ENCODE data around the gene RAB11FIP4. TPM values are rescaled to one million over a fixed set of nuclear protein-coding genes. Genes with fewer than 3 reads are reported as not detected.
A peak's percentile ranks its signal among the peaks of the same experiment; 100 is the strongest.

Gene RAB11FIP4
- total and polyA plus RNA-seq, 2 of the 13 experiments (the other 11 are each of a cell fraction or from before 2014, with no cell fraction given), result 28.0 to 89.3 TPM

GRCh38 chr17:31561469-31562375 lies 170.2 kb downstream of the RAB11FIP4 start (continued):
- TF ChIP-seq, protein P1, sequence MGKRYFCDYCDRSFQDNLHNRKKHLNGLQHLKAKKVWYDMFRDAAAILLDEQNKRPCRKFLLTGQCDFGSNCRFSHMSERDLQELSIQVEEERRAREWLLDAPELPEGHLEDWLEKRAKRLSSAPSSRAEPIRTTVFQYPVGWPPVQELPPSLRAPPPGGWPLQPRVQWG (CRISPR knock-in tag; IDR thresholded peaks at IDR 0.05; ENCODE audit: borderline replicate concordance, low read depth), result no peak
- TF ChIP-seq LCORL (IDR thresholded peaks at IDR 0.05) (no peak), LCORL (CRISPR knock-in tag; IDR thresholded peaks at IDR 0.05) (no peak), ZNF660 (CRISPR knock-in tag; IDR thresholded peaks at IDR 0.05; ENCODE audit: borderline replicate concordance, low read depth) (no peak), KMT2B (CRISPR knock-in tag; IDR thresholded peaks at IDR 0.05) (no peak), ZNF724P (CRISPR knock-in tag; IDR thresholded peaks at IDR 0.05; ENCODE audit: borderline replicate concordance) (no peak), JUND (CRISPR knock-in tag; IDR thresholded peaks at IDR 0.05) (no peak), ZBTB39 (CRISPR knock-in tag; IDR thresholded peaks at IDR 0.05) (no peak), ZNF263 (CRISPR knock-in tag; IDR thresholded peaks at IDR 0.05) (peak; percentile 67), ATAD3A (CRISPR knock-in tag; IDR thresholded peaks at IDR 0.05) (no peak), RFXAP (CRISPR knock-in tag; IDR thresholded peaks at IDR 0.05; ENCODE audit: borderline replicate concordance) (no peak), ZNF772 (CRISPR knock-in tag; IDR thresholded peaks at IDR 0.05) (no peak), ZNF556 (CRISPR knock-in tag; IDR thresholded peaks at IDR 0.05; ENCODE audit: borderline replicate concordance) (peak; percentile 48; the same call in 1 of the 2 replicates), MED13 (CRISPR knock-in tag; IDR thresholded peaks at IDR 0.05) (no peak), REPIN1 (CRISPR knock-in tag; IDR thresholded peaks at IDR 0.05; ENCODE audit: borderline replicate concordance, low read depth) (no peak), KDM5B (CRISPR knock-in tag; IDR thresholded peaks at IDR 0.05; ENCODE audit: borderline replicate concordance) (0 out of 2 replicates have a peak, but pooled peaks have one; percentile 4)
- TF ChIP-seq, protein P2, sequence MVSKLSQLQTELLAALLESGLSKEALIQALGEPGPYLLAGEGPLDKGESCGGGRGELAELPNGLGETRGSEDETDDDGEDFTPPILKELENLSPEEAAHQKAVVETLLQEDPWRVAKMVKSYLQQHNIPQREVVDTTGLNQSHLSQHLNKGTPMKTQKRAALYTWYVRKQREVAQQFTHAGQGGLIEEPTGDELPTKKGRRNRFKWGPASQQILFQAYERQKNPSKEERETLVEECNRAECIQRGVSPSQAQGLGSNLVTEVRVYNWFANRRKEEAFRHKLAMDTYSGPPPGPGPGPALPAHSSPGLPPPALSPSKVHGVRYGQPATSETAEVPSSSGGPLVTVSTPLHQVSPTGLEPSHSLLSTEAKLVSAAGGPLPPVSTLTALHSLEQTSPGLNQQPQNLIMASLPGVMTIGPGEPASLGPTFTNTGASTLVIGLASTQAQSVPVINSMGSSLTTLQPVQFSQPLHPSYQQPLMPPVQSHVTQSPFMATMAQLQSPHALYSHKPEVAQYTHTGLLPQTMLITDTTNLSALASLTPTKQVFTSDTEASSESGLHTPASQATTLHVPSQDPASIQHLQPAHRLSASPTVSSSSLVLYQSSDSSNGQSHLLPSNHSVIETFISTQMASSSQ (IDR thresholded peaks at IDR 0.05; ENCODE audit: low read depth), result peak; percentile 64
- TF ChIP-seq, protein P2 (CRISPR knock-in tag; IDR thresholded peaks at IDR 0.05; ENCODE audit: borderline replicate concordance), result no peak

Measured in HepG2 (cell line).